Measurements from ENCODE around the gene MACROD2. TPM values are rescaled to one million over a fixed set of nuclear protein-coding genes. Genes with fewer than 3 reads are reported as not detected.
A peak's percentile ranks its signal among the peaks of the same experiment; 100 is the strongest.

The MACROD2 gene
- total RNA-seq, 2 donors from 2014 or later: 8.3 to 21.8 TPM

DNA sequence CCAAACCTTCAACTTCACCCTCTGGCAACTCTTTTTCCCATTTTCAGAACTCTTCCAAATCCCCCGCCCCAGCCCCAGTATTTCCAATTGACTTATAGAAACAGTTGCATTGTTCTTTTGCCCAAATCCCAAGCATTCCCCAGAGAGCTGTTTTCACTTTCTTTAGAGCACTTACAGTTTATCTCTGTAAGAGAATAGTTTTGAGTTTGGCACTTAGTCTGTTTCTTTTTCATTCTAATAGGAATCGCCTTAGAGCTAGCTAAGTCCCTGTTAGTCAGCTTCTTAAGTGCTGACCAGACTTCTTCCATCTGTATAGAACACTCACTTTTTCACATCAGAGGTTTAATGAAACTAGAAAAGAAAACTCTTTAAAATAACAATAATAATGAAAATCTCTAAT is 716.3 kb downstream of the MACROD2 start:
- H3K36me3 ChIP-seq (replicated peaks in 1 of 2; ENCODE audit: insufficient read depth in 1 of 2, low read depth in 2 of 2): no peaks in the 10 kb centered on the region
- no peaks in the 10 kb centered on the region for H3K27me3 ChIP-seq
- H3K4me1 ChIP-seq: peaks cover 10% of the 10 kb centered on the region
- no peak overlapping the region for H3K27ac ChIP-seq
- no peak overlapping the region for H3K4me3 ChIP-seq
- no peak for ATAC-seq
- H3K9me3 ChIP-seq: no peaks in the 10 kb centered on the region
- no peak for DNase-seq
- TF ChIP-seq POLR2A (IDR thresholded peaks at IDR 0.05): no peak
- TF ChIP-seq, protein P1, sequence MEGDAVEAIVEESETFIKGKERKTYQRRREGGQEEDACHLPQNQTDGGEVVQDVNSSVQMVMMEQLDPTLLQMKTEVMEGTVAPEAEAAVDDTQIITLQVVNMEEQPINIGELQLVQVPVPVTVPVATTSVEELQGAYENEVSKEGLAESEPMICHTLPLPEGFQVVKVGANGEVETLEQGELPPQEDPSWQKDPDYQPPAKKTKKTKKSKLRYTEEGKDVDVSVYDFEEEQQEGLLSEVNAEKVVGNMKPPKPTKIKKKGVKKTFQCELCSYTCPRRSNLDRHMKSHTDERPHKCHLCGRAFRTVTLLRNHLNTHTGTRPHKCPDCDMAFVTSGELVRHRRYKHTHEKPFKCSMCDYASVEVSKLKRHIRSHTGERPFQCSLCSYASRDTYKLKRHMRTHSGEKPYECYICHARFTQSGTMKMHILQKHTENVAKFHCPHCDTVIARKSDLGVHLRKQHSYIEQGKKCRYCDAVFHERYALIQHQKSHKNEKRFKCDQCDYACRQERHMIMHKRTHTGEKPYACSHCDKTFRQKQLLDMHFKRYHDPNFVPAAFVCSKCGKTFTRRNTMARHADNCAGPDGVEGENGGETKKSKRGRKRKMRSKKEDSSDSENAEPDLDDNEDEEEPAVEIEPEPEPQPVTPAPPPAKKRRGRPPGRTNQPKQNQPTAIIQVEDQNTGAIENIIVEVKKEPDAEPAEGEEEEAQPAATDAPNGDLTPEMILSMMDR (IDR thresholded peaks at IDR 0.05): no peak
- intact Hi-C loops (cut with DNase I): no loop called here
- WGBS, 2 donors: 76 to 83% methylated on average over 2 of the region's 2 CpGs

DNA sequence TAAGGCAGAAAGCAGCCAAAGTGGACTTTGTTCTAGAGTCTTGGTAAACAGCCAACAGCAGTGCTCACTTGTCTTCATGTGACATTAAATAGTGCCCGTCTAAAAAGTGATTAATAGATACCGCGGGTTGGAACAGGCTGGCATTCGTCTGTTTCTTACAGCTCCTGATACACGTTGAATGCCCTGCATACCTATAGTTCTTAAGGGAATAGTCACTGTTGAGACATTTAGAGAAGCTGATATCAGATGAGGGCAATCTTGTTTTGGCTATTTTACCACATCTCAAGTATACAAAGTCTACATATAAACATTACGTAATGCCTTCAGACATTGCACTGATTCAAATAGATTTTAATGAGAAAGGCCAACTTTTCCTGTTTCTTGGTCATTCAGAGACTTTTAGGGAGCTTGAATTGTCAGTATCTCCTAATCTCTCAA is 717.0 kb downstream of the MACROD2 start:
- intact Hi-C loops (cut with DNase I): no loop called here
- H3K4me1 ChIP-seq: peaks cover 12% of the 10 kb centered on the region
- DNase-seq: peak in 3 of 4 donors; percentile 14 to 23 (median 19)
- no peak overlapping the region for H3K27ac ChIP-seq
- no peak overlapping the region for H3K4me3 ChIP-seq
- TF ChIP-seq, protein P1 (IDR thresholded peaks at IDR 0.05): no peak
- TF ChIP-seq POLR2A (IDR thresholded peaks at IDR 0.05): no peak
- no peaks in the 10 kb centered on the region for H3K27me3 ChIP-seq
- ATAC-seq: peak; percentile 60
- no peaks in the 10 kb centered on the region for H3K36me3 ChIP-seq (replicated peaks in 1 of 2; ENCODE audit: insufficient read depth in 1 of 2, low read depth in 2 of 2)
- no peaks in the 10 kb centered on the region for H3K9me3 ChIP-seq
- 13 to 18% methylated on average over 6 of the region's 6 CpGs for WGBS, 2 donors

DNA sequence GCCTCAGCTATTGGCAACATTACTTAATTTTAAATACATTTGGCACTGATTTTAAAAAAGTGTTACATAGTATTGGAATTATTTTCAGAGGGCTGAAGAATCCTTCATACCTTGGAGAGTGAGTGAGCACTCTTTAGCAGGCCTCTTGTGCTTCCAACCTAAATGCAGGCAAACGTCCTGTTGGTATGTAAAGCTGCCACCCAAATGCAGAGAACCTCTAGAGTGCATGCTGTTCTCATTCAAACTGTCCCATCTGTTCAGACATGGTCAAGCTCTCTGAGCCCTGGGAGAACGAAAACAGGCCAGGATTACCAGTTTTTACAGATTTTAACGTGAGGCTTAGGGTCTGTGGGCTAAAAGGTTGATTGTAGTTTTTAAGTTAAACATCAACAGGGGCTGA is 720.1 kb downstream of the MACROD2 start:
- WGBS, 2 donors: 75 to 86% methylated on average over 3 of the region's 3 CpGs
- no peak overlapping the region for H3K4me3 ChIP-seq
- intact Hi-C loops (cut with DNase I): no loop called here
- no peaks in the 10 kb centered on the region for H3K9me3 ChIP-seq
- no peaks in the 10 kb centered on the region for H3K36me3 ChIP-seq (replicated peaks in 1 of 2; ENCODE audit: insufficient read depth in 1 of 2, low read depth in 2 of 2)
- no peak for TF ChIP-seq POLR2A (IDR thresholded peaks at IDR 0.05)
- TF ChIP-seq, protein P1 (IDR thresholded peaks at IDR 0.05): no peak
- no peaks in the 10 kb centered on the region for H3K27me3 ChIP-seq
- DNase-seq: no peak
- H3K27ac ChIP-seq: no peak overlapping the region
- H3K4me1 ChIP-seq: peaks cover 18% of the 10 kb centered on the region
- no peak for ATAC-seq

DNA sequence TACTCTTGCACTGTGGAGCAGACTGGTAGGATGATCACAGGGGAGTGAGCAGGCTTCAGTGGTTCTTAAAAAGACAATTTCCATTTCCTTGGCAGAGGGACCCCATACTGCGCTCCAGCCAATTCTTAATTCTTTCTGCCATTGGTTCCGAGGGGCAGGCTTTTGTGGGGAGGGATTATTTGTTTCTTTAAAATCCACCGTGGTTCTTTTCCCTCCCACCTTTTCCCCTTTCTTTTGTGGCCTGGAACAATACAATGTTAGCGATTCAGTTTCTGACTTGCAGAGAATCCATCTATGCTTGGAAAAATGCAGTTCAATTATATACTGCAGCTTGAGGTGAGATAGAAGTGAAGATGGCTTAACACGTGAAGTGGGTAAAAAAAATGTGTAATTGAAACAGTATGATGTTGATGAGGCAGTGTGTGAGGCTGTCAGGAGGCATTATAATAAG is 721.1 kb downstream of the MACROD2 start:
- no peak for DNase-seq
- intact Hi-C loops (cut with DNase I): no loop called here
- WGBS, 2 donors: 78 to 91% methylated on average over 5 of the region's 5 CpGs
- no peaks in the 10 kb centered on the region for H3K36me3 ChIP-seq (replicated peaks in 1 of 2; ENCODE audit: insufficient read depth in 1 of 2, low read depth in 2 of 2)
- no peak for ATAC-seq
- TF ChIP-seq POLR2A (IDR thresholded peaks at IDR 0.05): no peak
- TF ChIP-seq, protein P1 (IDR thresholded peaks at IDR 0.05): no peak
- H3K4me3 ChIP-seq: no peak overlapping the region
- peaks cover 18% of the 10 kb centered on the region for H3K4me1 ChIP-seq
- no peaks in the 10 kb centered on the region for H3K9me3 ChIP-seq
- no peaks in the 10 kb centered on the region for H3K27me3 ChIP-seq
- no peak overlapping the region for H3K27ac ChIP-seq

Measured in body of pancreas (tissue), 4 donors.